Heart right ventricle (tissue), 16 donors: Measurements from ENCODE around the gene R3HDM2. TPM values are rescaled to one million over a fixed set of nuclear protein-coding genes. Genes with fewer than 3 reads are reported as not detected.
"Not testable (repeated sequence)": the region's sequence is repeated elsewhere in the genome, so short reads cannot be mapped to it uniquely, and the experiment has no call there.

ENCODE experiments used
- ATAC-seq, 8 donors: fragments of 200-7000 bp; cut with Tn5 transposase; one replicate each; pipeline ENCODE4 v1.9.1; 2020; ENCODE audit warnings: mild to moderate bottlenecking in 8 of 8, moderate library complexity in 8 of 8, moderate number of reproducible peaks in 1 of 8
- DNase-seq, 2 donors: peaks; one replicate each; pipeline ENCODE4 v3.0.0-alpha.2; 2020
- H3K27ac ChIP-seq, 10 donors: fragments of 200-600 bp; sonication (generic) in 2 of 10; one replicate each; pipeline versions ENCODE4 v1.5.0 to v1.8.0; 2020 to 2022; ENCODE audit warnings: mild to moderate bottlenecking in 3 of 10
- H3K27me3 ChIP-seq, 7 donors: fragments of 200-600 bp; one replicate each; pipeline ENCODE4 v1.8.0; 2021 to 2022; ENCODE audit warnings: mild to moderate bottlenecking in 2 of 7
- H3K36me3 ChIP-seq, 9 donors: fragments of 200-600 bp; sonication (generic) in 1 of 9; one replicate each; pipeline versions ENCODE4 v1.5.0 to v1.8.0; 2020 to 2022; ENCODE audit warnings: mild to moderate bottlenecking in 2 of 9
- H3K4me1 ChIP-seq, 9 donors: fragments of 200-600 bp; sonication (generic) in 1 of 9; one replicate each; pipeline versions ENCODE4 v1.5.0 to v1.8.0; 2020 to 2022; ENCODE audit warnings: mild to moderate bottlenecking in 4 of 9
- H3K4me3 ChIP-seq, 10 donors: fragments of 200-600 bp; sonication (generic) in 2 of 10; one replicate each; pipeline versions ENCODE4 v1.5.0 to v1.8.0; 2020 to 2022; ENCODE audit warnings: mild to moderate bottlenecking in 7 of 10, moderate library complexity in 2 of 10
- H3K9me3 ChIP-seq, 11 donors: fragments of 200-600 bp in 10 of 11; sonication (generic) in 2 of 11; one replicate each; pipeline versions ENCODE4 v1.5.0 to v1.8.0; 2013 to 2022; ENCODE audit warnings: mild to moderate bottlenecking in 2 of 11, control low read depth in 1 of 11, moderate library complexity in 1 of 11
- WGBS, 2 donors: extraction: QIAGEN DNeasy Blood & Tissue Kit; methylation state at CpG; one replicate each; pipeline ENCODE4 v1.1.7; 2013; ENCODE audit warnings: inconsistent platforms in 1 of 2; 5-methylcytosine and 5-hydroxymethylcytosine counted together
- intact Hi-C, 10 donors: fragments of 100-400 bp; cut with DNase I; formaldehyde crosslinking; loops; one replicate each; pipeline versions ENCODE4 v1.11.1 to v1.14.2; 2022
- polyA plus RNA-seq, 2 donors: library from polyadenylated mRNA; stranded (reverse); fragments of 200-250 nt; gene quantifications; one replicate each; pipeline ENCODE4 v1.2.3, GENCODE V29; 2013
- total RNA-seq, 10 donors: library from RNA; stranded (reverse); fragmentation: NEBNext Ultra II Directional in 3 of 10; extraction: Animal tissue kit (Norgen Biotek cat#: 25700) in 3 of 10; gene quantifications; one replicate each; pipeline versions ENCODE4 v1.2.1 to v1.2.4, GENCODE V29; 2021 to 2023
- TF ChIP-seq, protein P1 (sequence below), 9 donors: fragments of 200-600 bp; sonication (generic) in 2 of 9; IDR thresholded peaks; one replicate each; pipeline versions ENCODE4 v1.5.0 to v1.8.0; 2021 to 2022; ENCODE audit warnings: antibody characterized with exemption in 9 of 9, mild to moderate bottlenecking in 5 of 9, moderate library complexity in 1 of 9
- donor health status: Arrhythmogenic right ventricular cardiomyopathy.
- donor health status: ischemic (EF 13 %, LVEDD 7.1; RV severe dilation, severe dysfunction).
- donor health status: healthy with polysubstance abuse.
- donor health status: DM: no; HTN: yes; CAD: no.
- donor health status: DM: no; HTN: no; CAD: no.
- donor health status: ischemic (EF 25% LVEDD 6.9; RV normal size, moderate dysfunction).
- donor health status: ischemic (EF 25% LVEDD 5.7; RV mildly dilated, moderate dysfunction).
- donor health status: healthy.
- donor health status: DM: yes; HTN: yes; CAD: no.
- donor health status: Ischemic cardiomyopathy.
- donor health status: ischemic (EF 35%, LVEDD 5.7; RV mildly dilated, moderate dysfunction).
- donor health status: nonischemic (EF 11% LVEDD 7.7; RV severe dilation, severe dysfunction).
- donor health status: DM: yes; HTN: yes; CAD: no.
- donor health status: PGD.
- donor health status: ischemic (EF 29% LVEDD 5.4; RV normal size, mild dysfunction).
- donor health status: nonischemic (EF 23%, LVEDD 6.1; RV moderate dilation, normal function).

R3HDM2 gene
- total and polyA plus RNA-seq, 12 donors: 15.5 to 107 (median 73.9) TPM

DNA sequence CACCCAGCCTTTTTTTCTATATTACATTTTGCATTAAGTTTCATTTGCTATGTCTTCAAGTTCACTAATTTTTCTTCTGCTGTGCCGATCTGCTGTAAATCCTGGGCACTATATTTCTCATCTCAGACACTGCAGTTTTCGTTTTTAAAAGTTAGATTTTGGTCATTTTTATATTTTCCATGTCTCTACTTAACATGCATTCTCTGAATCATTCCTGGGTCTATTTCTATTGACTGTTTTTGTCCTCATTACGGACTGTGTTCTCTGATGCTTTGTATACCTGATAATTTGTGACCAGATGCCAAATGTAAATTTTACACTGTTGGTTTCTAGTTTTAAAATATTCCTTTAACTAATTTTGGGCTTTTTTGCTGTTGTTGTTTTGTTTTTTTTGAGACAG lies 64.5 kb downstream of the R3HDM2 start:
- Histone ChIP-seq H3K36me3 (peaks cover 0 to 9% (median 0%) of the 10 kb centered on the region in 9 donors), H3K27me3 (no peaks in the 10 kb centered on the region), H3K9me3 (peaks cover 0 to 20% (median 10%) of the 10 kb centered on the region in 11 donors), H3K4me3 (no peak overlapping the region), H3K4me1 (peaks cover 0 to 19% (median 7%) of the 10 kb centered on the region in 9 donors), H3K27ac (no peak overlapping the region)
- DNase-seq: no peak
- 99% methylated on average over 3 of the region's 3 CpGs for WGBS, 2 donors
- intact Hi-C loops: no loop called here
- ATAC-seq: no peak
- TF ChIP-seq, protein P1, sequence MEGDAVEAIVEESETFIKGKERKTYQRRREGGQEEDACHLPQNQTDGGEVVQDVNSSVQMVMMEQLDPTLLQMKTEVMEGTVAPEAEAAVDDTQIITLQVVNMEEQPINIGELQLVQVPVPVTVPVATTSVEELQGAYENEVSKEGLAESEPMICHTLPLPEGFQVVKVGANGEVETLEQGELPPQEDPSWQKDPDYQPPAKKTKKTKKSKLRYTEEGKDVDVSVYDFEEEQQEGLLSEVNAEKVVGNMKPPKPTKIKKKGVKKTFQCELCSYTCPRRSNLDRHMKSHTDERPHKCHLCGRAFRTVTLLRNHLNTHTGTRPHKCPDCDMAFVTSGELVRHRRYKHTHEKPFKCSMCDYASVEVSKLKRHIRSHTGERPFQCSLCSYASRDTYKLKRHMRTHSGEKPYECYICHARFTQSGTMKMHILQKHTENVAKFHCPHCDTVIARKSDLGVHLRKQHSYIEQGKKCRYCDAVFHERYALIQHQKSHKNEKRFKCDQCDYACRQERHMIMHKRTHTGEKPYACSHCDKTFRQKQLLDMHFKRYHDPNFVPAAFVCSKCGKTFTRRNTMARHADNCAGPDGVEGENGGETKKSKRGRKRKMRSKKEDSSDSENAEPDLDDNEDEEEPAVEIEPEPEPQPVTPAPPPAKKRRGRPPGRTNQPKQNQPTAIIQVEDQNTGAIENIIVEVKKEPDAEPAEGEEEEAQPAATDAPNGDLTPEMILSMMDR (IDR thresholded peaks at IDR 0.05): no peak

DNA sequence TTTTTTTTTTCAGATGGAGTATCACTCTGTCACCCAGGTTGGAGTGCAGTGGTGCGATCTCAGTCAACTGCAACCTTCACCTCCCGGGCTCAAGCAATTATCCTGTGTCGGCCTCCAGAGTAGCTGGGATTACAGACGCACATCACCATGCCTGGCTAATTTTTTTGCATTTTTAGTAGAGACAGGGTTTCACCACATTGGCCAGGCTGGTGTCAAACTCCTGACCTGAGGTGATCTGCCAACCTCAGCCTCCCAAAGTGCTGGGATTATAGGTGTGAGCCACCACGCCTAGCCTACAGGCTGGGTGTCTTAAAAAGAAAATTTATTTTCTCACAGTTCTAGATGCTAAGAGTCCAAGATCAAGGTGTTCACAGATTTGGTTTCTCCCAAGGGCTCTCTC lies 66.7 kb downstream of the R3HDM2 start:
- H3K4me3 ChIP-seq, H3K27ac ChIP-seq, H3K4me1 ChIP-seq, DNase-seq, intact Hi-C loops, ATAC-seq, H3K27me3 ChIP-seq: not testable (repeated sequence)
- whole genome bisulfite sequencing, 2 donors: 98% methylated on average over 5 of the region's 5 CpGs
- peaks cover 0 to 20% (median 10%) of the 10 kb centered on the region in 11 donors for H3K9me3 ChIP-seq
- H3K36me3 ChIP-seq: peaks cover 0 to 16% (median 0%) of the 10 kb centered on the region in 9 donors

DNA sequence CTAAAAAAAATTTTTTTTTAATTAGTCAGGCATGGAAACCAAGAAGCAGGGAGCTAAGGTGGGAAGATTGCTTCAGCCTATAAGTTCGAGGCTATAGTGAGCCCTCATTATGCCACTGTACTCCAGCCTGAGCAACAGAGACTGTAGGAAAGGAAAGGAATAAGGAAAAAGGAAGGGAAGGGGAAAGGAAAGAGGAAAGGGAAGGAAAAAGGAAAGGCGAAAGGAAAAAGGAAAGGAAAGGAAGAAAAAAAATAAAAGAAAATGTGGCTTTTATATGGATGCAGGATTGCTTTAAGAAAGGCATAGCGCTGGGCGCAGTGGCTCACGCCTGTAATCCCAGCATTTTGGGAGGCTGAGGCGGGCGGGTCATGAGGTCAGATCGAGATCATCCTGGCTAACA lies 70.4 kb downstream of the R3HDM2 start:
- WGBS, 2 donors: 97% methylated on average over 8 of the region's 8 CpGs
- intact Hi-C loops: no loop called here
- no peak for ATAC-seq
- H3K27ac ChIP-seq: no peak overlapping the region
- H3K9me3 ChIP-seq: peaks cover 0 to 2% (median 0%) of the 10 kb centered on the region in 11 donors
- no peak overlapping the region for H3K4me3 ChIP-seq
- H3K36me3 ChIP-seq: peaks cover 0 to 16% (median 0%) of the 10 kb centered on the region in 9 donors
- no peaks in the 10 kb centered on the region for H3K4me1 ChIP-seq
- no peak for DNase-seq
- H3K27me3 ChIP-seq: no peaks in the 10 kb centered on the region
- TF ChIP-seq, protein P1 (IDR thresholded peaks at IDR 0.05): no peak

DNA sequence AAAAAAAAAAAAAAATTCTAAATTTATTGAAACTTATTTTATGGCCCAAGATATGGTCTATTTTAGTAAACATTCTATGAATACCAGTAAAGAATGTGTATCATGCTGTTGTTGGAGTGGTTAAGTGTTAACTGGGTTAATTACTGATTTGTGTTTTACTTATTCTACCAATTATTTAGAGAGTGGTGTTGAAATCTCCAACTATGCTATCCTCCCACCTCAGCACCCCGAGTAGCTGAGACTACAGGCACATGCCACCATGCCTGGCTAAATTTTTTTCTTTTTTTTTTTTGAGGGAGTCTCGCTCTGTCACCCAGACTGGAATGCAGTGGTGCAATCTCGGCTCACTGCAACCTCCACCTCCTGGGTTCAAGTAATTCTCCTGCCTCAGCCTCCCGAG lies 72.2 kb downstream of the R3HDM2 start:
- no peak overlapping the region for H3K27ac ChIP-seq
- peaks cover 0 to 16% (median 0%) of the 10 kb centered on the region in 9 donors for H3K36me3 ChIP-seq
- 95 to 96% methylated on average over 4 of the region's 4 CpGs for WGBS, 2 donors
- no peaks in the 10 kb centered on the region for H3K9me3 ChIP-seq
- ATAC-seq (no peak), DNase-seq (no peak)
- intact Hi-C loops: no loop called here
- TF ChIP-seq, protein P1 (IDR thresholded peaks at IDR 0.05): no peak
- no peaks in the 10 kb centered on the region for H3K27me3 ChIP-seq
- H3K4me3 ChIP-seq: no peak overlapping the region
- no peaks in the 10 kb centered on the region for H3K4me1 ChIP-seq

DNA sequence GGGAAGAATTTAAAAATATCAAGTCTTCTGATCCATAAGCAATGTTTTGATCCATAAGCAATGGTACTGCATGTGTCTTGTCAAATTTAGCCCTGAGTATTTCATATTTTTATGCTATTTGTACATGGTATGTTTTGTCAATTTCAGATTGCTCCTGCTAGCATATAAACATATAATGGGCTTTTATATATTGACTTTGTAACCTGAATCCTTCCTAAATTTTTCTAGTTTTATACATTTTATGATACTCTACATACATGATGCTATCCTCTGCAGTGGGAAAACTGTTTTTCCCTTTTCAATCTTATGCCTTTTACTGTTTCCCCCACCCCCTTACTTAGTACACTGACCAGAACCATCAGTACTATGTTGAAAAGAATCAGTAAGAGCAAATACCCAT lies 75.1 kb downstream of the R3HDM2 start:
- Histone ChIP-seq H3K4me3 (no peak overlapping the region), H3K4me1 (no peaks in the 10 kb centered on the region), H3K27me3 (no peaks in the 10 kb centered on the region), H3K36me3 (peaks cover 0 to 19% (median 0%) of the 10 kb centered on the region in 9 donors), H3K27ac (no peak overlapping the region), H3K9me3 (no peaks in the 10 kb centered on the region)
- TF ChIP-seq, protein P1 (IDR thresholded peaks at IDR 0.05): no peak
- DNase-seq: no peak
- ATAC-seq: no peak
- intact Hi-C loops: no loop called here
